GM12878 (cell line): Measurements from ENCODE around the gene RFXANK.

Experiments
- EP300 ChIP-seq, 2 experiments: fragments of 150-350 bp in 1 of 2; IDR thresholded peaks; 2 replicates each; pipeline ENCODE4 v1.6.1; 2011 to 2012; ENCODE audit warnings: low read depth in 2 of 2, low read length in 2 of 2, borderline replicate concordance in 1 of 2, improper control_type of control experiment in 1 of 2, inconsistent platforms in 1 of 2; ENCODE audit not compliant: control insufficient read depth in 1 of 2
- FOXM1 ChIP-seq: IDR thresholded peaks from 2 replicates; pipeline ENCODE4 v1.6.1; 2012; ENCODE audit warnings: low read depth, mild to moderate bottlenecking, inconsistent platforms, low read length, moderate library complexity
- MTA2 ChIP-seq: fragments of 450-650 bp; IDR thresholded peaks from 2 replicates; pipeline ENCODE4 v1.6.1; 2016; ENCODE audit warnings: low read depth, mild to moderate bottlenecking, moderate library complexity
- NFIC ChIP-seq: IDR thresholded peaks from 2 replicates; pipeline ENCODE4 v1.6.1; 2012; ENCODE audit warnings: low read depth, mild to moderate bottlenecking, inconsistent platforms, low read length, moderate library complexity
- PAX5 ChIP-seq: IDR thresholded peaks from 2 replicates; pipeline ENCODE4 v1.6.1; 2011; ENCODE audit warnings: low read depth, low read length, borderline replicate concordance
- PBX3 ChIP-seq: IDR thresholded peaks from 2 replicates; pipeline ENCODE4 v1.6.1; 2011; ENCODE audit warnings: mild to moderate bottlenecking, low read depth, low read length, moderate library complexity; ENCODE audit not compliant: insufficient replicate concordance
- POLR2A ChIP-seq: IDR thresholded peaks from 2 replicates; pipeline ENCODE4 v1.6.1; 2011; ENCODE audit warnings: low read depth, mild to moderate bottlenecking, low read length
- POLR2AphosphoS5 ChIP-seq: IDR thresholded peaks from 2 replicates; pipeline ENCODE4 v1.6.1; 2011; ENCODE audit warnings: mild to moderate bottlenecking, low read length, inconsistent platforms
- RCOR1 ChIP-seq: conservative IDR thresholded peaks from 2 replicates; pipeline ENCODE4 v1.6.1; 2012; ENCODE audit warnings: low read depth, low read length, improper control_type of control experiment
- SIX5 ChIP-seq: IDR thresholded peaks from 2 replicates; pipeline ENCODE4 v1.6.1; 2011; ENCODE audit warnings: mild to moderate bottlenecking, low read depth, low read length, moderate library complexity; ENCODE audit not compliant: severe bottlenecking
- ZBTB33 ChIP-seq: fragments of 450-650 bp; IDR thresholded peaks from 2 replicates; pipeline ENCODE4 v1.6.1; 2017; ENCODE audit warnings: mild to moderate bottlenecking

GRCh38 chr19:19147344-19147743 lies 44.7 kb upstream of the RFXANK start:
- TF ChIP-seq EP300 (IDR thresholded peaks at IDR 0.05; ENCODE audit: borderline replicate concordance in 1 of 2, control insufficient read depth in 1 of 2, low read depth in 2 of 2, low read length in 2 of 2) (no peak), RCOR1 (no peak), POLR2A (no peak), ZBTB33 (no peak), POLR2AphosphoS5 (no peak), SIX5 (no peak), NFIC (no peak), PAX5 (no peak), FOXM1 (no peak), MTA2 (no peak), PBX3 (no peak)
